Activated CD8-positive, alpha-beta T cell treated with anti-CD3 and anti-CD28 coated beads for 36 hours (primary cell): ENCODE results near the gene TEX14. TPM values are rescaled to one million over a fixed set of nuclear protein-coding genes. Genes with fewer than 3 reads are reported as not detected.

Source experiments
- ATAC-seq: fragments of 200-7000 bp; cut with Tn5 transposase; one replicate; pipeline ENCODE4 v1.10.0; 2021; ENCODE audit warnings: mild to moderate bottlenecking, moderate library complexity
- CTCF ChIA-PET: fragments of 350-600 bp; sonication (Branson Sonifier 250); formaldehyde crosslinking; loops from one replicate; lab custom pipeline; 2021; ENCODE audit warnings: antibody characterized with exemption; lab: Charles Lee
- POLR2A ChIA-PET: fragments of 350-600 bp; sonication (Branson Sonifier 250); formaldehyde crosslinking; loops from one replicate; lab custom pipeline; 2021; ENCODE audit warnings: antibody characterized with exemption; lab: Charles Lee
- DNase-seq: peaks from one replicate; pipeline ENCODE4 v3.0.0-alpha.2; 2020
- H3K27ac Mint-ChIP-seq: one replicate; pipeline ENCODE4 v1.8.0; 2021; ENCODE audit warnings: mild to moderate bottlenecking, mixed read lengths
- H3K27me3 Mint-ChIP-seq: one replicate; pipeline ENCODE4 v1.8.0; 2021; ENCODE audit warnings: mixed read lengths
- H3K36me3 Mint-ChIP-seq: one replicate; pipeline ENCODE4 v1.8.0; 2021; ENCODE audit warnings: low read depth, mixed read lengths
- H3K4me1 Mint-ChIP-seq: one replicate; pipeline ENCODE4 v1.8.0; 2021; ENCODE audit warnings: low read depth, mixed read lengths
- H3K4me3 Mint-ChIP-seq: one replicate; pipeline ENCODE4 v1.8.0; 2021; ENCODE audit warnings: mild to moderate bottlenecking, moderate library complexity, mixed read lengths
- H3K9me3 Mint-ChIP-seq: one replicate; pipeline ENCODE4 v1.8.0; 2021; ENCODE audit warnings: mixed read lengths
- CTCF ChIP-seq: fragments of 200-600 bp; IDR thresholded peaks from one replicate; pipeline ENCODE4 v1.8.0; 2022; ENCODE audit warnings: antibody characterized with exemption, mild to moderate bottlenecking
- intact Hi-C: fragments of 100-400 bp; cut with micrococcal nuclease; formaldehyde crosslinking; loops from one replicate; pipeline ENCODE4 v1.10.0; 2022
- total RNA-seq, 2 experiments: library from RNA; stranded (reverse); gene quantifications; one replicate each; pipeline ENCODE4 v1.2.3, GENCODE V29; 2021

Gene TEX14
- total RNA-seq, 2 experiments from 2014 or later, result 0.23 to 0.31 TPM

GRCh38 chr17:58533616-58534188 lies 158.1 kb downstream of the TEX14 start:
- ChIA-PET CTCF (interaction anchor here (0.7 to 2.0 kb wide), 4 partner anchors 13 to 46 kb away, joined by 3 to 6 read pairs (median 4); partner anchors contain the start of gene HSF5), POLR2A (interaction anchor here (1.0 to 3.2 kb wide), 2 partner anchors 98 to 125 kb away, joined by 3 to 23 read pairs; no protein-coding TSS in a partner anchor)
- no peak for DNase-seq
- no peak for ATAC-seq
- TF ChIP-seq CTCF, result no peak
- H3K27ac Mint-ChIP-seq, result no peak overlapping the region
- no peaks in the 10 kb centered on the region for H3K4me1 Mint-ChIP-seq
- no peaks in the 10 kb centered on the region for H3K9me3 Mint-ChIP-seq
- H3K4me3 Mint-ChIP-seq, result no peak overlapping the region
- H3K36me3 Mint-ChIP-seq, result no peaks in the 10 kb centered on the region
- peaks cover 39% of the 10 kb centered on the region for H3K27me3 Mint-ChIP-seq
- intact Hi-C loops, result no loop called here

- DNase-seq (no peak), ATAC-seq (no peak)
- intact Hi-C loops, result no loop called here
- no peak overlapping the region for H3K27ac Mint-ChIP-seq
- no peaks in the 10 kb centered on the region for H3K36me3 Mint-ChIP-seq
- ChIA-PET POLR2A (interaction anchor here (1.2 to 3.8 kb wide), 3 partner anchors 14 to 1087 kb away, joined by 3 to 23 read pairs (median 20); partner anchors contain the start of gene CLTC), CTCF (interaction anchor here (0.8 to 1.4 kb wide), 2 partner anchors 14 to 36 kb away, joined by 3 to 9 read pairs; no protein-coding TSS in a partner anchor)
- H3K9me3 Mint-ChIP-seq, result no peaks in the 10 kb centered on the region
- peak overlapping the region; percentile 53 for H3K4me3 Mint-ChIP-seq
- H3K4me1 Mint-ChIP-seq, result no peaks in the 10 kb centered on the region
- TF ChIP-seq CTCF, result no peak
- H3K27me3 Mint-ChIP-seq, result peaks cover 39% of the 10 kb centered on the region
Observed at GRCh38 chr17:58532555-58532951, 159.3 kb downstream of the TEX14 start.

- peak overlapping the region; percentile 53 for H3K4me3 Mint-ChIP-seq
- H3K27ac Mint-ChIP-seq, result no peak overlapping the region
- CTCF ChIA-PET, result interaction anchor here (0.7 to 1.4 kb wide), 4 partner anchors 10 to 355 kb away, joined by 3 to 9 read pairs (median 4); no protein-coding TSS in a partner anchor
- H3K36me3 Mint-ChIP-seq, result no peaks in the 10 kb centered on the region
- H3K9me3 Mint-ChIP-seq, result no peaks in the 10 kb centered on the region
- intact Hi-C loops, result no loop called here
- DNase-seq (peak; percentile 50), ATAC-seq (peak; percentile 89)
- no peak for TF ChIP-seq CTCF
- POLR2A ChIA-PET, result interaction anchor here (1.2 to 3.8 kb wide), 3 partner anchors 13 to 1088 kb away, joined by 3 to 23 read pairs (median 20); partner anchors contain the start of gene CLTC
- H3K4me1 Mint-ChIP-seq, result no peaks in the 10 kb centered on the region
- peaks cover 39% of the 10 kb centered on the region for H3K27me3 Mint-ChIP-seq
Observed at GRCh38 chr17:58531661-58532554, 159.9 kb downstream of the TEX14 start.

- Mint-ChIP-seq H3K9me3 (no peaks in the 10 kb centered on the region), H3K4me3 (peak overlapping the region; percentile 28), H3K4me1 (no peaks in the 10 kb centered on the region), H3K36me3 (no peaks in the 10 kb centered on the region), H3K27ac (no peak overlapping the region), H3K27me3 (peaks cover 39% of the 10 kb centered on the region)
- ChIA-PET CTCF (interaction anchor here (1.2 to 1.4 kb wide), 2 partner anchors 11 to 12 kb away, joined by 3 to 9 read pairs; no protein-coding TSS in a partner anchor), POLR2A (interaction anchor here (0.9 to 5.2 kb wide), 3 partner anchors 13 to 100 kb away, joined by 4 to 37 read pairs (median 20); partner anchors contain the start of gene MTMR4)
- no peak for TF ChIP-seq CTCF
- intact Hi-C loops, result no loop called here
- DNase-seq (no peak), ATAC-seq (no peak)
Observed at GRCh38 chr17:58531122-58531521, 160.7 kb downstream of the TEX14 start.
